Neural crest cell (in vitro differentiated cells): ENCODE measurements around the gene SAA4. TPM values are rescaled to one million over a fixed set of nuclear protein-coding genes. Genes with fewer than 3 reads are reported as not detected.

Experiments
- DNase-seq: peaks from one replicate; pipeline ENCODE4 v3.0.0; 2021; ENCODE audit warnings: low read depth, mixed read lengths, low spot score
- H3K27ac Mint-ChIP-seq: one replicate; pipeline ENCODE4 v1.8.0; 2021; ENCODE audit warnings: mild to moderate bottlenecking, mixed read lengths; ENCODE audit not compliant: unreplicated experiment
- H3K27me3 Mint-ChIP-seq: 2 replicates; pipeline ENCODE4 v1.8.0; 2021; ENCODE audit warnings: low read depth, mild to moderate bottlenecking, mixed read lengths
- H3K36me3 Mint-ChIP-seq: 2 replicates; pipeline ENCODE4 v1.8.0; 2021; ENCODE audit warnings: low read depth, mild to moderate bottlenecking, mixed read lengths
- H3K4me1 Mint-ChIP-seq: 2 replicates; pipeline ENCODE4 v1.8.0; 2021; ENCODE audit warnings: mixed read lengths
- H3K4me3 Mint-ChIP-seq: one replicate; pipeline ENCODE4 v1.8.0; 2021; ENCODE audit warnings: mild to moderate bottlenecking, mixed read lengths
- H3K9me3 Mint-ChIP-seq: 2 replicates; pipeline ENCODE4 v1.8.0; 2021; ENCODE audit warnings: mixed read lengths
- total RNA-seq: library from RNA; stranded (reverse); gene quantifications from 2 replicates; pipeline ENCODE4 v1.2.1, GENCODE V29; 2021
- TF ChIP-seq, protein P1 (sequence below): fragments of 200-600 bp; sonication (generic); conservative IDR thresholded peaks from 2 replicates; pipeline ENCODE4 v1.5.0; 2021; ENCODE audit warnings: antibody characterized with exemption, mild to moderate bottlenecking

Gene SAA4
- total RNA-seq, 1 donor from 2014 or later, result not detected

DNA sequence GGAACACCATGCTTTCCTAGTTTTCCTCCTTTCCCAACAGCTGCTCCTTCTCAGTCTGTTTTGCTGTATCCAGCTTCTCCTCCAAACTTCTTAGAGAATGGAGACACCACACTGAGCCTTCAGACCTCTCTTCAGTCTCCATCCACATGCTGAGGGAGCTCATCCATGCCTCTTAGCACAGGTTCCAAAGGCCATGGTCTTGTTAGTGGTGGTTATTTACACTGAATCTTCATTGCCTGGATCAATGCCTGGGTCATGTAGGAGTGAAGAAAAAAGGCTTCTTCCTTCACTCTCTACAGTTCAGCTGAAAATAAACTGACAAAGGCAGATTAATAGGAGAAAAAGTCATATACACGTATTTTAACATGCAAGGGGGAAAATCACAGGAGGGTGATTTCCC lies 3.1 kb upstream of the SAA4 start:
- H3K4me1 Mint-ChIP-seq, result peaks cover 3% of the 10 kb centered on the region
- H3K27ac Mint-ChIP-seq, result no peak overlapping the region
- peaks cover 9% of the 10 kb centered on the region for H3K9me3 Mint-ChIP-seq
- no peak overlapping the region for H3K4me3 Mint-ChIP-seq
- peaks cover 2% of the 10 kb centered on the region for H3K27me3 Mint-ChIP-seq
- no peaks in the 10 kb centered on the region for H3K36me3 Mint-ChIP-seq
- TF ChIP-seq, protein P1, sequence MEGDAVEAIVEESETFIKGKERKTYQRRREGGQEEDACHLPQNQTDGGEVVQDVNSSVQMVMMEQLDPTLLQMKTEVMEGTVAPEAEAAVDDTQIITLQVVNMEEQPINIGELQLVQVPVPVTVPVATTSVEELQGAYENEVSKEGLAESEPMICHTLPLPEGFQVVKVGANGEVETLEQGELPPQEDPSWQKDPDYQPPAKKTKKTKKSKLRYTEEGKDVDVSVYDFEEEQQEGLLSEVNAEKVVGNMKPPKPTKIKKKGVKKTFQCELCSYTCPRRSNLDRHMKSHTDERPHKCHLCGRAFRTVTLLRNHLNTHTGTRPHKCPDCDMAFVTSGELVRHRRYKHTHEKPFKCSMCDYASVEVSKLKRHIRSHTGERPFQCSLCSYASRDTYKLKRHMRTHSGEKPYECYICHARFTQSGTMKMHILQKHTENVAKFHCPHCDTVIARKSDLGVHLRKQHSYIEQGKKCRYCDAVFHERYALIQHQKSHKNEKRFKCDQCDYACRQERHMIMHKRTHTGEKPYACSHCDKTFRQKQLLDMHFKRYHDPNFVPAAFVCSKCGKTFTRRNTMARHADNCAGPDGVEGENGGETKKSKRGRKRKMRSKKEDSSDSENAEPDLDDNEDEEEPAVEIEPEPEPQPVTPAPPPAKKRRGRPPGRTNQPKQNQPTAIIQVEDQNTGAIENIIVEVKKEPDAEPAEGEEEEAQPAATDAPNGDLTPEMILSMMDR, result no peak
- DNase-seq, result no peak

DNA sequence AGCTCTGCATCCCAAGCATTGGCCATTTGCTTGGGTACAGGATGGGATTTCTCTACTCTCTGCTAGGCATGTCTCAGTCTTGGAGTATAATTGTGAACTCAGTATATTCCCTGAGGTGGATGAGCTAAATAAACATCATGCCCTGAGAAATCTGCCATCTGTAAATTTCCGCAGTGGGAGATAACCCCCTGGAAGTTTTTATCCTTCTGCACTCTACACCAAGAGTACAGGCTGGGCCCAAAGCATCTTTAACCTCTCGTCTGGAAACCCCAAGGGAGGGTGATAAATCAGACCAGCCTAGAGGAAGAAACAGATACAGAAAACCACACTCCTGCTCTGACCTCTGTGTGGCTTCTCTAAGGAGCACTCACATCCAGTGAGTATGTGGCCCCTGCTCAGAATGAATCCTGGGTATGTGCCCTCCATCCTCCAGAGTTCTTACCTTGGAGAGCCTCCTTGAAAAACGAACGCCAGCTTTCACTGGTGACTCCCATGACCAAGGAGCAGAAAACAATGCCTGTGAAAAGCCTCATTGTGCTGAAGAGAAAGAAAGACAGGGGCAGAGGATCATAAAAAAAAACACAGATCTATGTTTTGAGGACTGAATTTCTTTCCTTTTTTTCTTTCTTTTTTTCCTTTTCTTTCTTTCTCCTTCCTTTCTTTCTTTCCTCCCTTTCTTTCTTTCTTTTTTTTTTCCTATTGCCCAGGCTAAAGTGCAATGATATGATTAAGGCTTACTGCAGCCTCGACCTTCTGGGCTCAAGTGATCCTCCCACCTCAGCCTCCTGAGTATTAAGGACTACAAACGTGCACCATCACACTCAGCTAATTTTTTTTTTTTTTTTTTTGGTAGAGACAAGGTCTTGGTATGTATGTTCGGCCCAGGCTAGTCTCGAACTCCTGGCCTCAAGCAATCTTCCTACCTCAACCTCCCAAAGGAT lies 938 bp downstream of the SAA4 start:
- Mint-ChIP-seq H3K4me1 (peaks cover 3% of the 10 kb centered on the region), H3K27me3 (peaks cover 2% of the 10 kb centered on the region), H3K27ac (no peak overlapping the region), H3K36me3 (no peaks in the 10 kb centered on the region), H3K4me3 (no peak overlapping the region), H3K9me3 (no peaks in the 10 kb centered on the region)
- no peak for DNase-seq
- TF ChIP-seq, protein P1, result no peak

DNA sequence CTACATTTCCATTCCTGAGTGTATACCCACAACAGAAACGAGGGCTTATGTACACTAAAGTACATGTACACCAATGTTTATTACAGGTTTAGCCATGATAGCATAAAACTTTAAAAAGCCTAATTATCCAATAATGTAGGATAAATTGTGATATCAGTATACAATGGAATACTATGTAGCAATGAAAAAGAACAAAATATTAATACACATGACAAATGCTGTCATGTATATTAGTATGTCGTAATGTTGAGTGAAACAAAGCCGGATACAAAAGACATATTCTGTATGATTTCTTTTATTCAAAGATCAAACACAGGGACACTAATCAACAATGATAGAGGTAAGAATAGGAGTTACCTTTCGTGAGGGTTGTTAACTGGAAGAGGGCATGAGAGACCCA lies 2.7 kb downstream of the SAA4 start:
- DNase-seq, result no peak
- no peak overlapping the region for H3K27ac Mint-ChIP-seq
- H3K27me3 Mint-ChIP-seq, result peaks cover 2% of the 10 kb centered on the region
- H3K4me1 Mint-ChIP-seq, result peaks cover 3% of the 10 kb centered on the region
- TF ChIP-seq, protein P1, result no peak
- H3K4me3 Mint-ChIP-seq, result no peak overlapping the region
- no peaks in the 10 kb centered on the region for H3K36me3 Mint-ChIP-seq
- no peaks in the 10 kb centered on the region for H3K9me3 Mint-ChIP-seq

DNA sequence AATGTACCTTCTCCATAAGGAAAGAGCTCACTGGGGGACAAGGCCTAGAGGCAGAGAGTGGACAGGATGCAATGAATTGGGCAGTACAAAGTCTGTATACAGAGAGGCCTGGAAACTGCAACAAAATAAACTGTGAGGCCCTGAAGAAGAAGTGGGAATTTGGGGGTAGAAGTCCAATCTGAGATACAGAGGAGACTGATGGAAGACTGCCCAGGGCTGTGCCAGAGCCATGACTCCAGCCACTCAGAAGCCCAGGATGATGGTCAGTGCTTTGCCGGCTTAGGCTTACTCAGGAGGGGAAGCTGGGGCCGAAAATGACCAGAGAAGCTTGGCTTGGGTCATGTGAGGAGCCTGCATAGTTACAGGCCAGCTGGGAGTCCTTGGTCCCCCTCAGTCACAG lies 5.7 kb downstream of the SAA4 start:
- Mint-ChIP-seq H3K27ac (no peak overlapping the region), H3K4me1 (peaks cover 3% of the 10 kb centered on the region), H3K36me3 (no peaks in the 10 kb centered on the region), H3K27me3 (peaks cover under 1% of the 10 kb centered on the region), H3K4me3 (no peak overlapping the region), H3K9me3 (no peaks in the 10 kb centered on the region)
- TF ChIP-seq, protein P1, result no peak
- no peak for DNase-seq

DNA sequence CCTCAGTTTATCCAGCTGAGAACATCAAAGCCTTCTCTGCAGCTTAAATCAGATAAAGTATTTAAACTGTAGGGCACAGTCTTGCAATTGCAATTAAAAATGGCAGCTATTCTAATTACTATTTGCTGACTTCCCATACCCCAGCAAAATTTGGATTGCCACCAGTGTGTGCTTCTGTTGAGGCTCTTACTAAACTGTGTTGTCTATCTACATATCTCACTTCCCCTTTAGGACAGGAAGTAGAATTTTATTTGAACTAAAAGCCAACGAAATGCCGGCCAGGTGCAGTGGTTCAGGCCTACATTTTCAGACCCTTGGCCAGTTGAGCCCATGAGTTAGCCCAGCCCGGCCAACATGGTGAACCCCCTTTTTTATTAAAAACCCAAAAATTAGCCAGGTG lies 7.1 kb downstream of the SAA4 start:
- H3K9me3 Mint-ChIP-seq, result no peaks in the 10 kb centered on the region
- no peak for DNase-seq

More for the DNA sequence above, 7.1 kb downstream of the SAA4 start:
- Mint-ChIP-seq H3K27ac (no peak overlapping the region), H3K4me3 (no peak overlapping the region), H3K36me3 (no peaks in the 10 kb centered on the region), H3K4me1 (no peaks in the 10 kb centered on the region), H3K27me3 (no peaks in the 10 kb centered on the region)
- TF ChIP-seq, protein P1, result no peak
